Spleen (tissue), 7 donors: ENCODE data around the gene SP100.

ENCODE experiments used
- CTCF ChIP-seq, 11 experiments: fragments of 200-600 bp in 7 of 11; fragments of 450-650 bp in 4 of 11; sonication (generic) in 4 of 11; IDR thresholded peaks in 8 of 11; conservative IDR thresholded peaks in 3 of 11; 1 replicate in 7 of 11; 2 replicates in 4 of 11; pipeline versions ENCODE4 v1.4.0 to v1.8.0; 2016 to 2021; ENCODE audit warnings: antibody characterized with exemption in 11 of 11, inconsistent platforms in 4 of 11, mild to moderate bottlenecking in 1 of 11
- POLR2A ChIP-seq, 3 donors: fragments of 450-650 bp; IDR thresholded peaks; one replicate each; pipeline ENCODE4 v1.5.1; 2017; ENCODE audit warnings: antibody characterized with exemption in 3 of 3, mild to moderate bottlenecking in 1 of 3
- donor health status: DM: no; HTN: no; CAD: no; lungs with moderate emphysema.
- donor health status: DM: no; HTN: no; CAD: no.
- donor health status: DM: no; HTN: no; CAD: no.

GRCh38 chr2:230394301-230394700 lies 21.7 kb upstream of the SP100 start:
- no peak for TF ChIP-seq CTCF (IDR thresholded peaks at IDR 0.05 in 8 of 11, conservative IDR thresholded peaks at IDR 0.05 in 3 of 11)
- TF ChIP-seq POLR2A (IDR thresholded peaks at IDR 0.05): no peak
